Ovary (tissue), 9 donors: ENCODE data around the gene WDR36. TPM values are rescaled to one million over a fixed set of nuclear protein-coding genes. Genes with fewer than 3 reads are reported as not detected.

Experiments used
- DNase-seq, 5 donors: peaks; one replicate each; pipeline ENCODE4 v3.0.0-alpha.2; 2019 to 2020
- H3K27ac ChIP-seq, 2 donors: fragments of 200-600 bp; one replicate each; pipeline versions ENCODE4 v1.5.1 to v1.8.0; 2019 to 2022
- H3K27me3 ChIP-seq: fragments of 200-600 bp; one replicate; pipeline ENCODE4 v1.8.0; 2022
- H3K36me3 ChIP-seq: fragments of 200-600 bp; sonication (generic); one replicate; pipeline ENCODE4 v1.5.1; 2019
- H3K4me1 ChIP-seq: one replicate; pipeline ENCODE4 v1.8.1; 2013; ENCODE audit warnings: mild to moderate bottlenecking, moderate library complexity; ENCODE audit not compliant: insufficient read depth
- H3K4me3 ChIP-seq: fragments of 200-600 bp; sonication (generic); one replicate; pipeline ENCODE4 v1.5.1; 2017
- H3K9me3 ChIP-seq, 2 donors: fragments of 200-600 bp in 1 of 2; sonication (generic) in 1 of 2; one replicate each; pipeline versions ENCODE4 v1.5.1 to v1.8.1; 2013 to 2019; ENCODE audit warnings: mild to moderate bottlenecking in 1 of 2, moderate library complexity in 1 of 2
- EP300 ChIP-seq: sonication (generic); formaldehyde crosslinking; IDR thresholded peaks from one replicate; pipeline ENCODE4 v1.6.1; 2017; ENCODE audit warnings: antibody characterized with exemption
- POLR2A ChIP-seq: fragments of 450-650 bp; IDR thresholded peaks from one replicate; pipeline ENCODE4 v1.6.1; 2017; ENCODE audit warnings: antibody characterized with exemption, mild to moderate bottlenecking, moderate library complexity
- WGBS, 3 donors: extraction: QIAGEN DNeasy Blood & Tissue Kit in 1 of 3; methylation state at CpG; one replicate each; pipeline versions ENCODE4 v1.1.5 to v1.1.7; 2013 to 2017; 5-methylcytosine and 5-hydroxymethylcytosine counted together
- intact Hi-C, 4 donors: fragments of 100-400 bp; cut with DNase I; formaldehyde crosslinking; loops; one replicate each; pipeline versions ENCODE4 v1.11.0 to v1.15.1; 2022 to 2023
- polyA plus RNA-seq, 2 donors: library from polyadenylated mRNA; stranded (reverse); fragments of 200-250 nt in 1 of 2; fragments of 350-450 nt in 1 of 2; fragmentation: Illumina TruSeq in 1 of 2; extraction: RNeasy Lipid Tissue Mini Kit (QIAGEN cat#74804) in 1 of 2; gene quantifications; one replicate each; pipeline ENCODE4 v1.2.3, GENCODE V29; 2013 to 2014
- total RNA-seq, 7 donors: library from RNA; depleted of rRNA in 2 of 7; stranded (reverse); fragments of >200 nt in 2 of 7; fragmentation: NEBNext Ultra II Directional in 3 of 7; extraction: Animal tissue kit (Norgen Biotek cat#: 25700) in 3 of 7; gene quantifications; one replicate each; pipeline versions ENCODE4 v1.1.0 to v1.2.4, GENCODE V29; 2016 to 2023
- TF ChIP-seq, protein P1 (sequence below), 3 donors: fragments of 450-650 bp in 2 of 3; fragments of 200-600 bp in 1 of 3; IDR thresholded peaks; one replicate each; pipeline versions ENCODE4 v1.5.1 to v1.8.0; 2016 to 2022; ENCODE audit warnings: antibody characterized with exemption in 3 of 3, mild to moderate bottlenecking in 1 of 3
- donor health status: DM: no; HTN: no; CAD: no; lungs with moderate emphysema.
- donor health status: DM: no; HTN: no; CAD: no.
- donor health status: Bipolar disorder and iron deficiency.
- donor health status: DM: yes; HTN: yes; CAD: no.
- donor health status: DM: no; HTN: no; CAD: no.
- donor health status: DM: yes; HTN: yes; CAD: no.

Gene WDR36
- total and polyA plus RNA-seq, 9 donors = 7.0 to 36.9 (median 24.9) TPM

DNA sequence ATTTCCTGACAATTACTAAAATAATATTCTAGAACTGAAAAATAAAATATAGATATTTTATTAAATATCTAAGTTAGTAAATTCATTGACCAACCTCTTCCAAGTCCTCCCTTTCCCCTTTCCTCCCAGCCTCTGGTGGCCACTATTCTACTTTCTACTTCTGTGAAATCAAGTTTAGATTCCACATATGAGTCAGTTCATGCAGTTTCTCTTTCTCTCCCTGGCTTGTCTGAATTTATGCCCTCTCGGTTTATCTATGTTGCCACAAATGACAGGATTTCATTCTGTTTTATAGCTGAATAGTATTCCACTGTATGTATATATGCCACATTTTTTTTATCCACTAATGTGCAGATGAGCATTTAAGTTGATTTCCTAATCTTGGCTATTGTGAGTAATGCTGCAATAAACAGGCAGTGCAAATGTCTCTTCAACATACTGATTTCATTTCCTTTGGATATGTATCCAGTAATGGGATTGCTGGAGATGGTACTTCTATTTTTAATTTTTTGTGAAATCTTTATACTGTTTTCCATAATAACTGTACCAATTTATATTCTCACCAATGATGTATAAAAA lies 52.3 kb downstream of the WDR36 start:
- Histone ChIP-seq H3K27me3 (no peaks in the 10 kb centered on the region), H3K4me1 (no peaks in the 10 kb centered on the region), H3K27ac (no peak overlapping the region), H3K9me3 (no peaks in the 10 kb centered on the region), H3K36me3 (no peaks in the 10 kb centered on the region), H3K4me3 (no peak overlapping the region)
- 41 to 57% (median 52%) methylated on average over 1 of the region's 1 CpG for WGBS, 3 donors
- TF ChIP-seq POLR2A (no peak), EP300 (no peak)
- TF ChIP-seq, protein P1, sequence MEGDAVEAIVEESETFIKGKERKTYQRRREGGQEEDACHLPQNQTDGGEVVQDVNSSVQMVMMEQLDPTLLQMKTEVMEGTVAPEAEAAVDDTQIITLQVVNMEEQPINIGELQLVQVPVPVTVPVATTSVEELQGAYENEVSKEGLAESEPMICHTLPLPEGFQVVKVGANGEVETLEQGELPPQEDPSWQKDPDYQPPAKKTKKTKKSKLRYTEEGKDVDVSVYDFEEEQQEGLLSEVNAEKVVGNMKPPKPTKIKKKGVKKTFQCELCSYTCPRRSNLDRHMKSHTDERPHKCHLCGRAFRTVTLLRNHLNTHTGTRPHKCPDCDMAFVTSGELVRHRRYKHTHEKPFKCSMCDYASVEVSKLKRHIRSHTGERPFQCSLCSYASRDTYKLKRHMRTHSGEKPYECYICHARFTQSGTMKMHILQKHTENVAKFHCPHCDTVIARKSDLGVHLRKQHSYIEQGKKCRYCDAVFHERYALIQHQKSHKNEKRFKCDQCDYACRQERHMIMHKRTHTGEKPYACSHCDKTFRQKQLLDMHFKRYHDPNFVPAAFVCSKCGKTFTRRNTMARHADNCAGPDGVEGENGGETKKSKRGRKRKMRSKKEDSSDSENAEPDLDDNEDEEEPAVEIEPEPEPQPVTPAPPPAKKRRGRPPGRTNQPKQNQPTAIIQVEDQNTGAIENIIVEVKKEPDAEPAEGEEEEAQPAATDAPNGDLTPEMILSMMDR (IDR thresholded peaks at IDR 0.05) = no peak
- intact Hi-C loops = no loop called here
- DNase-seq = no peak

DNA sequence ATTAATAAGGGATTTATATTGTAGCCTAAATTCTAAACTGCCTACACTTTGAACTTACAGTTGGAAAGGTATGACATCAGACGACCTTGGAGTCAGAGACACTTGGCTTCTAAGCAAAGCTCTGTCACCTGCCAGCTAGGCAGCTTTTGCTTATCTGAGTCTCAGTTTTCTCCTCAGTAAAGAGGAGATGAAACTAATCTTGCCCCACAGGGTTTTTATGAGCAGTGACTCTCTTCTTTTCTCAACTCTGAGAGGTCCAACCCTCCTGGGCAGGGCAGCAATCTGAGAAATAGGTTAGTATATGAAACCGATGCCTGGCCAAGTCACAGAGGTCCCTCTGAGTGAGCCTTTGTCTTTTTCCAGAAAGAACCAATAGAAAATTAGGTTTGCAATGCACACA lies 53.9 kb downstream of the WDR36 start:
- Histone ChIP-seq H3K27me3 (no peaks in the 10 kb centered on the region), H3K4me3 (no peak overlapping the region), H3K9me3 (no peaks in the 10 kb centered on the region), H3K4me1 (no peaks in the 10 kb centered on the region), H3K36me3 (no peaks in the 10 kb centered on the region), H3K27ac (no peak overlapping the region)
- no peak for DNase-seq
- TF ChIP-seq POLR2A (no peak), EP300 (no peak)
- TF ChIP-seq, protein P1 (IDR thresholded peaks at IDR 0.05) = no peak
- 55 to 79% (median 77%) methylated on average over 2 of the region's 2 CpGs for WGBS, 3 donors
- intact Hi-C loops = no loop called here

DNA sequence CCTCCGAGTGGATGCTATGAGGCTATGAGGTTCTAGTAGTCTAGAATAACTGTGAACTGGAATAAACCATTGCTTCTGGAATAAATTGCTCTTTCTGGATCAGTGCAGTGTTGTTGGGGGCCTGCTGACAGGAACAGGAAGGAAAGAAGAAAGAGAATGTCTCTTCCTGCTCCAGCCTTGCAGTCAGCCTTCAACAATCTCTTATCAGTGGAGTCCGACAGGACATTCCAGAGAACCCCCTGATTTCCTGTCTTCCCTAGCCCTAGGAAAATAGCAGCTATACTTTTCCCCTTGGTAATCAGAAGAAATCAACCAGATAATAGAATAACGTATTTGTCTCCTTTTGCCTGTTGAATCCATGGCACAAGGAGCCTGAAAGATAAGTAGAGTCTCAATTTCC lies 55.4 kb downstream of the WDR36 start:
- TF ChIP-seq, protein P1 (IDR thresholded peaks at IDR 0.05) = no peak
- no peak for TF ChIP-seq POLR2A
- TF ChIP-seq EP300 = no peak
- Histone ChIP-seq H3K9me3 (no peaks in the 10 kb centered on the region), H3K4me1 (no peaks in the 10 kb centered on the region), H3K27ac (no peak overlapping the region), H3K36me3 (no peaks in the 10 kb centered on the region), H3K27me3 (no peaks in the 10 kb centered on the region), H3K4me3 (no peak overlapping the region)
- DNase-seq = no peak
- WGBS, 3 donors = 77 to 81% (median 77%) methylated on average over 3 of the region's 3 CpGs
- intact Hi-C loops = no loop called here

DNA sequence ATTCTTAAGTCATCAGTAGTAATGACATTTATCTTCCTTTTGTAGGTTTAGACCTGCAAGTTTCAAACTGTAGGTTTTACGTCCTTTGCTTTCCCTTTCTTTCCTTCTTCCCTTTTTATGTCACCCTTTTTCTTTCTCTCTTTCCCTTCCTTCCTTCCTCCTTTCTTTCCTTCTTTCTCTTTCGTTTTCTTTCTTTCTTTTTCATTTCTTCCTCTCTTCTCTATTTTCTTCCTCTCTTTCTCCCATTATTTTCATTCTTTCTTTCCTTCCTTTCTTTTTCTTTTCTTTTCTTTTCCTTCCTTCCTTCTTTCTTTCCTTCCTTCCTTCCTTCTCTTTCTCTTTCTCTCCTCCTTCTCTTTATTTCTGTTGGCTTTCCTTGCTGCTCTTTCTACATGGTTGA lies 59.9 kb downstream of the WDR36 start:
- TF ChIP-seq, protein P1 (IDR thresholded peaks at IDR 0.05) = no peak
- TF ChIP-seq EP300 (no peak), POLR2A (no peak)
- no peak for DNase-seq
- H3K9me3 ChIP-seq = no peaks in the 10 kb centered on the region
- no peak overlapping the region for H3K4me3 ChIP-seq
- no peaks in the 10 kb centered on the region for H3K4me1 ChIP-seq
- no peaks in the 10 kb centered on the region for H3K27me3 ChIP-seq
- 79 to 89% (median 86%) methylated on average over 2 of the region's 2 CpGs for WGBS, 3 donors
- intact Hi-C loops = no loop called here
- no peaks in the 10 kb centered on the region for H3K36me3 ChIP-seq
- H3K27ac ChIP-seq = no peak overlapping the region
